Calu3 (cell line): ENCODE measurements around the gene SP6. TPM values are rescaled to one million over a fixed set of nuclear protein-coding genes. Genes with fewer than 3 reads are reported as not detected.

ENCODE experiments used
- BruUV-seq: library from RNA; stranded (reverse); fragments of 400-500 nt; replicated peaks from 2 replicates; lab custom pipeline; 2021; lab: Mats Ljungman, UMichigan
- CTCF ChIA-PET: fragments of 300-600 bp; sonication (Branson Sonifier 250); formaldehyde crosslinking; loops from one replicate; lab custom pipeline; 2022; ENCODE audit warnings: antibody characterized with exemption; lab: Charles Lee
- DNase-seq: peaks from one replicate; pipeline ENCODE4 v3.0.0; 2022
- H3K27ac Mint-ChIP-seq: one replicate; pipeline ENCODE4 v1.8.0; 2022; ENCODE audit warnings: mixed read lengths; ENCODE audit not compliant: unreplicated experiment
- H3K27me3 Mint-ChIP-seq: one replicate; pipeline ENCODE4 v1.8.0; 2022; ENCODE audit warnings: mixed read lengths; ENCODE audit not compliant: unreplicated experiment
- H3K36me3 Mint-ChIP-seq: one replicate; pipeline ENCODE4 v1.8.0; 2022; ENCODE audit warnings: mild to moderate bottlenecking, moderate library complexity, mixed read lengths; ENCODE audit not compliant: insufficient read depth, unreplicated experiment
- H3K4me1 Mint-ChIP-seq: one replicate; pipeline ENCODE4 v1.8.0; 2022; ENCODE audit warnings: mild to moderate bottlenecking, low read depth, mixed read lengths; ENCODE audit not compliant: unreplicated experiment
- H3K4me3 Mint-ChIP-seq: one replicate; pipeline ENCODE4 v1.8.0; 2022; ENCODE audit warnings: mild to moderate bottlenecking, low read depth, moderate library complexity, mixed read lengths; ENCODE audit not compliant: unreplicated experiment
- H3K9me3 Mint-ChIP-seq: one replicate; pipeline ENCODE4 v1.8.0; 2022; ENCODE audit warnings: low read depth, mixed read lengths; ENCODE audit not compliant: unreplicated experiment
- intact Hi-C: fragments of 100-400 bp; cut with micrococcal nuclease; formaldehyde crosslinking; loops from one replicate; pipeline ENCODE4 v1.10.0; 2022; ENCODE audit not compliant: unreplicated experiment
- total RNA-seq: library from RNA; stranded (reverse); gene quantifications from 2 replicates; pipeline ENCODE4 v1.2.3, GENCODE V29; 2022
- TF ChIP-seq, protein P1 (sequence below): fragments of 200-600 bp; IDR thresholded peaks from one replicate; pipeline ENCODE4 v1.8.0; 2022; ENCODE audit warnings: antibody characterized with exemption; ENCODE audit not compliant: unreplicated experiment

The SP6 gene
- total RNA-seq, 1 experiment from 2014 or later: 1.1 TPM

DNA sequence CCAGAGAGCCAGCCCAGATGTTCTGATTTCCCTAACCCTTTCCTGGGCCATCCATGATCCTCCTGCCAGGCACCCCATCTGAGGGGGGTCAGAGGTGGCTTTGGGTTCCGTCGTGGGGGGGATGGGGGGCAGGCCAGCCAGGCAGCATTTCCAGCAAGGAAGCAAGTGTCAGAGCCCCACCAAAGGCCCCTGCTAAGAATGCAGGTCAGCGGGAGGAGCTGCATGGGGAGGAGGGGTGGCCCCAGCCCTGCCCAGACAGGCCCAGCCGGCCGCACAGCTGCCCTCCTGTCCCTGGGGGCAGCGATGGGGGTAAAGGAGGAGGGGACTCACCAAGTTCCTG, 7.6 kb downstream of the SP6 start:
- no peaks in the 10 kb centered on the region for H3K27me3 Mint-ChIP-seq
- H3K9me3 Mint-ChIP-seq: no peaks in the 10 kb centered on the region
- H3K27ac Mint-ChIP-seq: no peak overlapping the region
- H3K4me1 Mint-ChIP-seq: peaks cover 26% of the 10 kb centered on the region
- no peak overlapping the region for H3K4me3 Mint-ChIP-seq
- TF ChIP-seq, protein P1, sequence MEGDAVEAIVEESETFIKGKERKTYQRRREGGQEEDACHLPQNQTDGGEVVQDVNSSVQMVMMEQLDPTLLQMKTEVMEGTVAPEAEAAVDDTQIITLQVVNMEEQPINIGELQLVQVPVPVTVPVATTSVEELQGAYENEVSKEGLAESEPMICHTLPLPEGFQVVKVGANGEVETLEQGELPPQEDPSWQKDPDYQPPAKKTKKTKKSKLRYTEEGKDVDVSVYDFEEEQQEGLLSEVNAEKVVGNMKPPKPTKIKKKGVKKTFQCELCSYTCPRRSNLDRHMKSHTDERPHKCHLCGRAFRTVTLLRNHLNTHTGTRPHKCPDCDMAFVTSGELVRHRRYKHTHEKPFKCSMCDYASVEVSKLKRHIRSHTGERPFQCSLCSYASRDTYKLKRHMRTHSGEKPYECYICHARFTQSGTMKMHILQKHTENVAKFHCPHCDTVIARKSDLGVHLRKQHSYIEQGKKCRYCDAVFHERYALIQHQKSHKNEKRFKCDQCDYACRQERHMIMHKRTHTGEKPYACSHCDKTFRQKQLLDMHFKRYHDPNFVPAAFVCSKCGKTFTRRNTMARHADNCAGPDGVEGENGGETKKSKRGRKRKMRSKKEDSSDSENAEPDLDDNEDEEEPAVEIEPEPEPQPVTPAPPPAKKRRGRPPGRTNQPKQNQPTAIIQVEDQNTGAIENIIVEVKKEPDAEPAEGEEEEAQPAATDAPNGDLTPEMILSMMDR: no peak
- DNase-seq: no peak
- CTCF ChIA-PET: interaction anchor here (0.7 to 7.5 kb wide), 16 partner anchors 8 to 175 kb away, joined by 3 to 137 read pairs (median 6); partner anchors contain the start of genes CDK5RAP3, LRRC46, MRPL10 and SP2
- peaks cover 14% of the 10 kb centered on the region for H3K36me3 Mint-ChIP-seq
- BruUV-seq: no TSS peak
- intact Hi-C loops: loop anchor here (2.0 to 10.0 kb wide), 2 partner anchors 101 to 175 kb away; partner anchors contain the start of gene PNPO

DNA sequence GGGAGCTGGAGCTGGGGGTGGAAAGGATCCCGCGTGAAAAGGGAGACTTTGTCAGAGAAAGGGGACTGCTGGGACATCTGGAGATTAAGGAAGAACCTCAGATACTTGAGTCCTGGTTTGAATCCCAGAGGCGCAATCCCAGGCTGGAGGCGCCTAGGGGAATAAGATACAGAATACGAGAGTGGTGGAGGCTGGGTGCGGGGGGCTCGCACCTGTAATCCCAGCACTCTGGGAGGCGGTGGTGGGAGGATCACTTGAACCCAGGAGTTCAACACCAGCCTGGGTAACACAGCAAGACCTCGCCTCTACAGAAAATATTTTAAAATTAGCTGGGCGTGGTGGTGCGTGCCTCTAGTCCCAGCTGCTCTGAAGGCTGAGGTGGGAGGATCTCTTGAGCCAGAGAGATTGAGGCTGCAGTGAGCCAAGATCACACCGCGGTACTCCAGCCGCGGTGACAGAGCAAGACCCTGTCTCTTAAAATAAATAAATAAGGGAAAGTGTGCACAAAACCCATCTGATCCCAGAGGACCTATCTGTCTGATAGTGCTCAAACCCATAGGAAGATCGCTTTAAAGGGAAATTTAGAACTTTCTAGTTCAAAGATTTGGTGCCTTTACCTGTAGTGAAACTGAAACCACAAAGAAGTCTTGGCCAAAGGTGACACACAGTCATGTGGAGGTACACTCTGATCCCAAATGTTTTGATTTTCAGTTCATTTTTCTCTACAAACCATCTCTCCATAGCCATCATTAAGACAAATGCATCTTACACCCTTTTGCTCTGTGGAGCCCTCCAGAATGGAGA, 9.3 kb downstream of the SP6 start:
- H3K4me1 Mint-ChIP-seq: peaks cover 26% of the 10 kb centered on the region

DNA sequence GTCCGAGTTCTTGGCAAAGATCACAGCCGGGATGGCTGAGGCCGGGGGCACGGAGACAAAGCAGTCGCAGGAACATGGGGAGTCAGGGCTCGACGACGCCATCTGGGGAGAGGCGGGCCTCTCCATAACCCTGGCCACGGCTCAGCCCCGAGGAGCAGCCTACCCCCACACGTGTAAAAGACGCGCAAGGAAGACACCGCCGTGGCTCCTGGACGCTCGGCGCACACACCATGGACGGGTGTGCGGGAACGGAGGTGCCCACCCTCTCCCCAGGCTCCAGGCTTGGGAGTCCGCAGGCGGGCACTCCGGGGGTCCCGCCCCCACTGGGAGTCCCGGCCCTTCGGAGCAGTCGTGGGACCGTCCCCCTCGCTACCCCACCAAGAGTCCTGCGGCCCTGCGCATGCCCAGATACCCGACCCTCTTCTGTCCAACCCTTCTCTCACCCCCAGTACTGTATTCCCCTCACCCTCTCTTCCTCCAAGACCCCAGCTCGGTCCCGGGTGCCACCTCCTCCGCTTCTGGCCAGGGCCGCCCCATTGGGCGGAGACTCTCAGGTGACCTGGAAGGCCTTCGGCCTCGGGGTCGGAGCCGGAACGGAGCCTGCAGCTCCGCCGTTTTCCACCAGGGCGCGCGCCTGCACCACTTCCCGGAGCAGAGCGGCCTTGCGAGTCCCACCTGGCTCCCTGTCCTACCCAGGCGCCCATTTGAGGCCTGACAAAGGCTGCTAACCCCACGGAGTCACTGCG, 10.0 kb downstream of the SP6 start, which contains the start of gene SCRN2:
Gene SCRN2, minus strand, starts transcription at position 532 of the 746 bp plus-strand sequence. Its CDS starts 430 bp downstream, at position 102.
- no TSS peak for BruUV-seq
- CTCF ChIA-PET: interaction anchor here (0.7 to 7.5 kb wide), 16 partner anchors 10 to 184 kb away, joined by 3 to 137 read pairs (median 4); partner anchors contain the start of genes CDK5RAP3, LRRC46, MRPL10 and OSBPL7

More for the DNA sequence above, 9.3 kb downstream of the SP6 start:
- intact Hi-C loops: loop anchor here (1.0 to 10.0 kb wide), 3 partner anchors 49 to 177 kb away; partner anchors contain the start of gene PNPO
- H3K27ac Mint-ChIP-seq: peak overlapping the region; percentile 31
- no peak for DNase-seq
- peaks cover 19% of the 10 kb centered on the region for H3K36me3 Mint-ChIP-seq
- H3K4me3 Mint-ChIP-seq: peak overlapping the region; percentile 92
- TF ChIP-seq, protein P1: no peak
- H3K27me3 Mint-ChIP-seq: no peaks in the 10 kb centered on the region
- H3K9me3 Mint-ChIP-seq: no peaks in the 10 kb centered on the region
- CTCF ChIA-PET: interaction anchor here (0.7 to 7.5 kb wide), 17 partner anchors 9 to 184 kb away, joined by 3 to 137 read pairs (median 4); partner anchors contain the start of genes CDK5RAP3, LRRC46, MRPL10 and OSBPL7
- no TSS peak for BruUV-seq

More for the DNA sequence above, 10.0 kb downstream of the SP6 start, which contains the start of gene SCRN2:
- DNase-seq: peak; percentile 98
- peak within 1 kb of the TSS; percentile 31 for H3K27ac Mint-ChIP-seq
- peaks cover 19% of the 10 kb centered on the region for H3K36me3 Mint-ChIP-seq
- H3K4me1 Mint-ChIP-seq: peaks cover 26% of the 10 kb centered on the region
- H3K4me3 Mint-ChIP-seq: peak within 1 kb of the TSS; percentile 92
- no peaks in the 10 kb centered on the region for H3K9me3 Mint-ChIP-seq
- intact Hi-C loops: loop anchor here (1.0 to 10.0 kb wide), 2 partner anchors 49 to 104 kb away; partner anchors contain the start of gene PNPO
- TF ChIP-seq, protein P1: peak; percentile 99
- no peaks in the 10 kb centered on the region for H3K27me3 Mint-ChIP-seq
